Measurements from ENCODE around the gene PLEKHA1. TPM values are rescaled to one million over a fixed set of nuclear protein-coding genes. Genes with fewer than 3 reads are reported as not detected.

The PLEKHA1 gene
- total and polyA plus RNA-seq, 2 donors (not counting 3 experiments of a cell fraction or from before 2014, with no cell fraction given) = 21.6 to 58.8 TPM

- Histone ChIP-seq H3K9me1 (replicated peaks; ENCODE audit: control insufficient read depth, extremely low read depth, insufficient read depth, low read length) (no peaks in the 10 kb centered on the region), H3K4me2 (ENCODE audit: insufficient read depth, low read length) (no peak overlapping the region), H3K27me3 (ENCODE audit: control insufficient read depth in 2 of 2, insufficient read depth in 2 of 2, low read length in 2 of 2) (peaks cover 0 to 5% of the 10 kb centered on the region in 2 experiments), H3K4me1 (ENCODE audit: control insufficient read depth, extremely low read depth, insufficient read depth, low read length) (no peaks in the 10 kb centered on the region), H3K27ac (ENCODE audit: insufficient read depth, low read depth, low read length) (no peak overlapping the region), H2AFZ (ENCODE audit: low read depth, low read length) (no peak overlapping the region), H3K36me3 (ENCODE audit: control insufficient read depth in 2 of 2, extremely low read depth in 1 of 2, insufficient read depth in 2 of 2, low read length in 2 of 2) (no peaks in the 10 kb centered on the region), H3K4me3 (replicated peaks in 1 of 3; ENCODE audit: insufficient read depth in 1 of 3, low read depth in 1 of 3, low read length in 3 of 3) (no peak overlapping the region), H3K9ac (replicated peaks; ENCODE audit: extremely low read depth, insufficient read depth, low read length) (no peak overlapping the region), H4K20me1 (replicated peaks; ENCODE audit: control insufficient read depth, extremely low read depth, insufficient read depth, low read length) (no peaks in the 10 kb centered on the region), H3K9me3 (replicated peaks; ENCODE audit: control insufficient read depth, insufficient read depth, low read length) (no peaks in the 10 kb centered on the region), H3K79me2 (ENCODE audit: control insufficient read depth, insufficient read depth, low read length) (no peaks in the 10 kb centered on the region)
- dilution Hi-C loops (cut with MboI; ENCODE audit: extremely low pct_ligation_motif_present, low sequenced_read_pairs) (no loop called here), intact Hi-C loops (cut with micrococcal nuclease) (no loop called here)
- no peak for DNase-seq (ENCODE audit: low read depth, low spot score)
- no peak for TF ChIP-seq JUN (IDR thresholded peaks at IDR 0.05; ENCODE audit: borderline replicate concordance, insufficient read depth, insufficient read length, low read depth)
- ChIA-PET CTCF (interaction anchor here (1.0 to 1.6 kb wide), 3 partner anchors 10 to 85 kb away, joined by 3 to 4 read pairs (median 3); no protein-coding TSS in a partner anchor), POLR2A (no interaction called here)
- FAIRE-seq = no peak
- BruUV-seq (replicated peaks) = no TSS peak
Observed at GRCh38 chr10:122349758-122350369, 24.6 kb upstream of the PLEKHA1 start.

GRCh38 chr10:122350893-122351292 is 23.6 kb upstream of the PLEKHA1 start:
- ChIA-PET CTCF (interaction anchor here (1.4 kb wide), 1 partner anchor 27 kb away, joined by 4 read pairs; no protein-coding TSS in a partner anchor), POLR2A (no interaction called here)
- peaks cover 0 to 5% of the 10 kb centered on the region in 2 experiments for H3K27me3 ChIP-seq (ENCODE audit: control insufficient read depth in 2 of 2, insufficient read depth in 2 of 2, low read length in 2 of 2)
- DNase-seq (ENCODE audit: low read depth, low spot score) = no peak
- no peak overlapping the region for H3K9ac ChIP-seq (replicated peaks; ENCODE audit: extremely low read depth, insufficient read depth, low read length)
- dilution Hi-C loops (cut with MboI; ENCODE audit: extremely low pct_ligation_motif_present, low sequenced_read_pairs) (no loop called here), intact Hi-C loops (cut with micrococcal nuclease) (no loop called here)
- no peaks in the 10 kb centered on the region for H3K9me3 ChIP-seq (replicated peaks; ENCODE audit: control insufficient read depth, insufficient read depth, low read length)
- no peak for FAIRE-seq
- H3K4me1 ChIP-seq (ENCODE audit: control insufficient read depth, extremely low read depth, insufficient read depth, low read length) = no peaks in the 10 kb centered on the region
- no peaks in the 10 kb centered on the region for H3K36me3 ChIP-seq (ENCODE audit: control insufficient read depth in 2 of 2, extremely low read depth in 1 of 2, insufficient read depth in 2 of 2, low read length in 2 of 2)
- no peak overlapping the region for H3K4me2 ChIP-seq (ENCODE audit: insufficient read depth, low read length)
- no peak overlapping the region for H3K4me3 ChIP-seq (replicated peaks in 1 of 3; ENCODE audit: insufficient read depth in 1 of 3, low read depth in 1 of 3, low read length in 3 of 3)
- H2AFZ ChIP-seq (ENCODE audit: low read depth, low read length) = no peak overlapping the region
- no peaks in the 10 kb centered on the region for H3K9me1 ChIP-seq (replicated peaks; ENCODE audit: control insufficient read depth, extremely low read depth, insufficient read depth, low read length)
- no peaks in the 10 kb centered on the region for H3K79me2 ChIP-seq (ENCODE audit: control insufficient read depth, insufficient read depth, low read length)
- TF ChIP-seq MYC (IDR thresholded peaks at IDR 0.05; ENCODE audit: low read depth, low read length) (no peak), JUN (IDR thresholded peaks at IDR 0.05; ENCODE audit: borderline replicate concordance, insufficient read depth, insufficient read length, low read depth) (no peak), EZH2 (IDR thresholded peaks at IDR 0.05; ENCODE audit: borderline replicate concordance, low read depth, low read length, severe bottlenecking) (no peak), GATA2 (IDR thresholded peaks at IDR 0.05; ENCODE audit: insufficient read depth, insufficient read length, low read depth, low read length) (no peak), POLR2AphosphoS5 (IDR thresholded peaks at IDR 0.05; ENCODE audit: insufficient read depth, low read depth, low read length) (no peak), POLR2A (IDR thresholded peaks at IDR 0.05; ENCODE audit: low read depth, low read length) (no peak), MAX (IDR thresholded peaks at IDR 0.05; ENCODE audit: insufficient read depth, insufficient read length) (no peak), CTCF (IDR thresholded peaks at IDR 0.05; ENCODE audit: extremely low read depth in 1 of 2, insufficient read depth in 1 of 2, low read depth in 1 of 2, low read length in 2 of 2) (no peak), FOS (IDR thresholded peaks at IDR 0.05; ENCODE audit: borderline replicate concordance, insufficient read depth, low read length) (no peak)
- no peaks in the 10 kb centered on the region for H4K20me1 ChIP-seq (replicated peaks; ENCODE audit: control insufficient read depth, extremely low read depth, insufficient read depth, low read length)
- no peak overlapping the region for H3K27ac ChIP-seq (ENCODE audit: insufficient read depth, low read depth, low read length)
- BruUV-seq (replicated peaks) = no TSS peak
